Measurements from ENCODE around the gene POLR3GL.
A peak's percentile ranks its signal among the peaks of the same experiment; 100 is the strongest.

POLR3GL gene

GRCh38 chr1:145949219-145949618, 15.3 kb upstream of the POLR3GL start:
- no peak for DNase-seq (ENCODE audit: low read depth)

GRCh38 chr1:145951526-145951925, 13.0 kb upstream of the POLR3GL start:
- DNase-seq (ENCODE audit: low read depth): no peak

GRCh38 chr1:145952903-145953302, 11.6 kb upstream of the POLR3GL start:
- no peak for DNase-seq (ENCODE audit: low read depth)

GRCh38 chr1:145953861-145954260, 10.6 kb upstream of the POLR3GL start:
- no peak for DNase-seq (ENCODE audit: low read depth)

DNA sequence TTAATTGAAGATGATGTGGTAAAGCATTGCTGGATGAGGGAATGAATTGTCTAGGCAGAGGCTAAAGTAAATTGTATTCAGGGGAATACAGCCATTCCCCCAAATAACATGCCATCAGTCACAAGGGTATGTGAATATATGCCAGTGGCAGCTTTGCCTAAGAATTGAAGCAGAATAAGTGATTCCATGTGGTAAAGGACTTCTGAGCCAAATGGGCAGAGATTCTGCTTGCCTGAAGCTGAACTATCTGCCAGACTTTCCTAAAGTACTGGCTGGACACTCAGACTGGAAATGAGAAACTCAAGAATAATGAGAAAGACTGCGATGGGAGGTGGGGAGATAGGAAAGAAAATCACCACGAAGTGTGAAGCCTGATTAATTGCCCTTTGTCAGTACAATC, 9.1 kb upstream of the POLR3GL start:
- no peak for DNase-seq (ENCODE audit: low read depth)

DNA sequence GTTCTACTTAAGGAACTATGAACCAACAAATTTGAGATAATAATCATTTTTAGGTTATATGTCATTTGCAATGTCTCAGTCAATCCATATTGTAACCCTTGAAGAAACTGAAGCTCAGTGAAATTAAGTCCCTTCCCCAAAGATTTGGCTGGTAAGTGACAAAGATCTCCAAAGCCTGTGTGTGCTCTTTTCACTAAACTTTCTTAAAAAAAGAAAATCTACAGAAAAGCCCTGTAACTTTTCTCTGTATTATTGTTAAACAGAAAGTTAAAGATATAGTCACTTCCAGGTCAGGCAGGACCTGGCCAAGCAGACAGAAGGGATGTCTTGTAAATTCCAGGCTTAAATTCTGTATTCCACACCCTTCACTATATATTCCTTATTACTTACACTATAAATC, 8.1 kb upstream of the POLR3GL start:
- no peak for DNase-seq (ENCODE audit: low read depth)

GRCh38 chr1:145956781-145957442, 7.6 kb upstream of the POLR3GL start:
- no peak for DNase-seq (ENCODE audit: low read depth)

DNA sequence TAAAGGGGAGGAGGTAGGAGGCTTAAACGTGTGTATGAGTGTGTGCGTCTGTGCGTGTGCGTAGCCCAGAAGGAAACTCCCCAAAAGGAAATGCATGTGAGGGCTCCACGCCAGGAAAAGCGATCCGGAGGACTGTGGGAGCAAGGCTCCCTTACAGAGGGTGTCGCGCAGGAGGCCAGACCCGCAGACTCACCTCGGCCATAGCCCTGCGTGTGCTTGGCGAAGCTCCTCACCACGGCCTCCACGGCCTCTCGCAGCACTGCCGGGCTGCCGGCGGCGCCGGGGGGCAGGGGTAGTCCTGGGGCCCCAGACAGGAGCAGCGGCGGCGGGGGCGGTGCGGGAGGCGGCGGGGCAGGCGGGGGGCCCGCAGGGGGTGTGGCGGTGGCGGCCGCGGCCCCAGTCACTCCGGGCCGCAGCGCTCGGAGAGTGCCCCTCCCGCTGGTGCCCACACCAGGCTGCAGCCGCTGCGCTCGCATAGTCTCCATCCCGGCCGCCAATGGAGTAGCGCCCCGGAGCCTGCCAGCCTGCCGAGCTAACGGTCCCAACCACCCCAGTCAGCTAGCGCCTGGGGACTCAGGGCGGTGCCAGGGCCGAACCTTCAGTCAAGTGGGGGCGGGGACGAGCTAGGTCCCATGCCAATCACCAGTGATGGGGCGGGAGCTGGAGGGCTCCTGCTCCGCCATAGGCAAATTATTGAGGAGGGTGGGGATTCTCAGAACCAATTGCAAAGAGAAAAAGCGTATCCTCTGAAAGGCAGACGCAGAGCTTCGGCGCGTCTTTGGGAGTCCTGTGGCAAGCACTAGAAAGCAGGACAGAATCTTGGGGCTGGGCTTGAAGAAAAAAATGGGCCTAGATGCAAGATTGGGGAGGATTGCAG, 6.8 kb upstream of the POLR3GL start, which contains the start of gene LIX1L:
Gene LIX1L, minus strand, starts transcription at position 575 of the 877 bp plus-strand sequence. Its CDS starts 90 bp downstream, at position 485.
- DNase-seq (ENCODE audit: low read depth): peak; percentile 91

DNA sequence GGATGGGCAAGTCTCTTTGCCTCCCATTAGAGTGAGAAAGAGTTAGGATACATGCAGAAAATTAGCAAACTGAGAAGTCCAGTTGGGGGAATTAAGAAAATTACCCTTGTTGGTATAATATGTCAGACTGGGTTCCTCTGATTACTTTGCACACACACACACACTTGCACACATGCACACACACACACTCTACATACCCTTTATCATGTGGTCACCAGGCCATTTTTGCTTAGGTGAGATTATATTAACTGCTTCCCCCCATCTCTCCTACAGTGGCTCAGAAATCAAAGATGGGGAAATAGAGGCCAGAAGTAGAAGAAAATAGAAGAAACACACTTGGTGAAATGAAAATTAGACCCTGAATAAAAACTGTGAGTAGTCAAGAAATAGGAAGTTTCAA, 5.8 kb upstream of the POLR3GL start:
- no peak for DNase-seq (ENCODE audit: low read depth)

DNA sequence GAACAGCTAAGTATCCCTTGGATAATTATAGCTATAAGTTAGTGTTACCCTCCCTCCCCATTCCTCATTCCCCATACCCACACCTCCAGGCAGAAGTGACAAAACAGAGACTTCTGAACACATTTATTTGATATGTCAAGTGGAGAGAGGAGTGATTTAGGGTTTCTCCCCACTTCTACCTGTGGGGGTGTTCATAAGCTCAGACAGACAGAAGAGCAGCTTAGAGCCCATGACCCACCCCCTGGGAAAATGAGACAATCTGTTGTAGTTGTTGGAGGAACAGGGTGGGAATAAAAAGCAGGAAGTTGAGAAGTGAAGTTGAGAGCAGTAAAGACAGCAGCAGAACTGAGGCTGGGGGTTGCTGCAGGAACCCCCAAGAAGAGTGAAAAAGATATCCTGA, 5.2 kb upstream of the POLR3GL start:
- DNase-seq (ENCODE audit: low read depth): no peak

DNA sequence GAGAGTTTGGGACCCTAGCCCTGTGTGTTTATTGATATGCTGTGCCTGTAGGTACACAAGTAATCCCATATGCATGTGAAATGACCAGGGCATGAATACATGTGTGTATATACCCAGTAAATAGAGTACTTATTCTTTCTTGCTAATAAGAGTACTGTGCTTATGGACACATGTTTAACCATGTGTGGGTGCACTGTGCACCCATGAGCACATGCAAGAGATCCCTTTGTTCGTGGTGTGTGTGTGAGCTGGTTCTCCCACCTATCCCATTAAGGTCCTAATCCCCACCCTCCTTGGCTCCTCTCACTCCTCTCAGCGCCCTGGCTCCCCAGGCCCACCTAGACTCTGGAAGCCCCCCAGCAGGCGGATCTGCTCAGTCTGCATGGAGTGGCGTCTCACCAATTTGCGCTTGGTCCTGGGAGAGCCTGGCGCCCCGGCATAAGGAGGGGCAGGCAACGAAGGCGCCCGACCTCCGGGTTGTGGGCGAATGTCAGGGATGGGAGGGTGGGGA, 4.5 kb upstream of the POLR3GL start:
- no peak for DNase-seq (ENCODE audit: low read depth)

- no peak for DNase-seq (ENCODE audit: low read depth)
Observed at GRCh38 chr1:145960468-145961108, 3.9 kb upstream of the POLR3GL start.

DNA sequence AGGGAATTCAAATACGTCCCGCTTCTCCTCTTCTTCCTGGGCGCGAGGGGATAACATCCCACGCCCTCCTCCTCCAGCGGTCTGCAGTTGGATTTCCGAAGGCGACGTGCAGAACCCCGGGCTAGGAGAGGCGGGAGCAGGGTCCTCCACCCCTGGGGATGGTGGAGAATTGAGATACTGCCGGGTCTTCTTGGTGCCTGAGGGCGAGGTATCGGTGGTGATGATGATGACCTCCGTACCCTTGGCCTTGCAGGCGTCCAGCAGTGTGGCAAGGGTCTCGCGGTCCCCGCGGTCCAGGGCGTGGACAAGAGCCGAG, 3.4 kb upstream of the POLR3GL start:
- no peak for DNase-seq (ENCODE audit: low read depth)

DNA sequence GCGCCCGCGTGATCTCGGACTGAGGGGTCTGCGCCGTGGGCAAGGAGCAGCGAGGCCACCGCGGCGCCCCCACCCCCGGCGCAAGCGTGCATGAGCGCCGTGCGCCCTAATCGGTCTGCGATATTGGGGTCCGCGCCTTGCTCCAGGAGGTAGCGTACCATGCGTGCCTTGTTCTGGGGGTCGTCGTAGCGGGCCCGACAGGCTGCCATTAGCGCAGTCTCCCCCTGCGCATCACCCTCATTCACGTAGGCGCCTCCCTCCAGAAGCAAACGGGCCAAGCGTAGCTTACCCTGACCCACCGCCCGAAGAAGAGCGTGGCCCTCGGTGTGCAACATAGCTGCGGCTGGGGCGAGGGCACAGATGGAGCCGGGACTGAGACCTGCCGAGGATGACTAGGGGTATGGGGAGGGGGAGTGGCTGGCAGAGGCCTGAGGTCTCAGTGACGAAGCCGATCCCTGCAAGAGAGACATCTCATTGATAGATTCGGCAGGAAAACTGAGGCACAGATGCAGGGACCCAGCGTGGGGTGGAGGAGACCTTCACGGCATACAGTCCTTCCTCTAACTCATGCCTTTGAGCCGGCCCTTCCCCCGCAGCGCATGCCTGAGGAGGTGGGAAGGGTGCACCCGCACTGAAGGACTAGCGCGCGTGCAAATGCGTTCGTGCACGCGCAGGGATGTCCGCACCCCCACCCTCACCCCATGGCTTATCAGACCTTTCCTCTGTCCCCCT, 2.9 kb upstream of the POLR3GL start:
- DNase-seq (ENCODE audit: low read depth): peak; percentile 41

GRCh38 chr1:145962157-145963102, 2.1 kb upstream of the POLR3GL start:
- DNase-seq (ENCODE audit: low read depth): no peak

DNA sequence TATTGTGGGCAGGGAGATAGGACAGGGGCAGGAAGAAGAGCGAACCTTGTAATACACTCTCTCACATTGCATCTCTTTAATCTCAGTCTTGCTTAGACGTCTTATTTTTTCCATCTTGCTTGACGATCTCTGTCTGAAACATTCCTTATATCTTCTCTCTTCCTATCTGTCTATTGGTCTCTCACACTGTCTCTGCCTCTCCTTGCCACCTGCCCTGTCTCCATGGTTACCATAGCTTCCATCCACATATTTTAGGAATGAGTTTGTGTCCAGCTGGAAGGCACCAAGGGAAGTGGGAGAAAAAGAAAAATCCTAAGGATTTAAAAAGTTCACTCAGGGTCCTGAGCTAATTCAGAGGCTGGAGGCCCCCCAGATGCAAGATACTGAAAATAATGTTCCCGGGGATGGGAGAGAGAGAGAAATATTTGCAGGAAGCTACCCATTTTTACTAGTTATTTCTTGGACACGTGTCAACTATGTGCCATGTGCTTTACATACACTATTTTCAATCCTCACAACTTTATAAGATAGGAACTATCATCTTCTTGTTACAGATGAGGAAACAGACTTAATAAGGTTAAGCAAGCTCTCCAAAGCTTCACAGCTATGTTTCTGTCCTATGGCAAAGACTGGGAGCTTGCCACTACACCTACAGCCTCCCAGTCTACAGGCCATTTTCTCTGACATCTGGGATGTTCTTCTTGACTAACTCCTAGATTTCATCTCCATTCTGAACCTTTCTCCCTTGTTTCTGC, 1.0 kb upstream of the POLR3GL start:
- DNase-seq (ENCODE audit: low read depth): no peak

- DNase-seq (ENCODE audit: low read depth): no peak
Observed at GRCh38 chr1:145965119-145965744, 742 bp downstream of the POLR3GL start.

DNA sequence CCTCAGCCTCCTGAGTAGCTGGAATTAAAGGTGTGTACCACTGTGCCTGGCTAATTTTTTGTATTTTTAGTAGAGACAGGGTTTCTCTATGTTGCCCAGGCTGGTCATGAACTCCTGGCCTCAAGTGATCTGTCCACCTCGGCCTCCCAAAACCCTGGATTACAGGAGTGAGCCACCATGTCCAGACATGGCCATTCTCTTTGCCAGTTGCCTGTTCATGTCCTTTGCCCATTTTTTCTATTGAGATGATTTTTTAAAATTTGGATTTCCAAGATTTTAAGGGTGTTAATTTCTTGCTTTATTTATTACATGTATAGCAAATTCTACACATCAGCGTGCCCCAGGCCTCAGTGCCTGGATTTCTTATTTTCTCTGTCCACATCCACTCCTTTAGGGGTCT, 2.8 kb downstream of the POLR3GL start:
- DNase-seq (ENCODE audit: low read depth): no peak

- DNase-seq (ENCODE audit: low read depth): no peak
Observed at GRCh38 chr1:145972580-145972979, 8.1 kb downstream of the POLR3GL start.

GRCh38 chr1:145974721-145975120, 10.2 kb downstream of the POLR3GL start:
- DNase-seq (ENCODE audit: low read depth): no peak
